OCI-LY7 (cell line): ENCODE measurements around the gene IPCEF1. TPM values are rescaled to one million over a fixed set of nuclear protein-coding genes. Genes with fewer than 3 reads are reported as not detected.

Experiments
- BruUV-seq: library from RNA; stranded (reverse); fragments of 400-500 nt; replicated peaks from 2 replicates; lab custom pipeline; 2021; lab: Mats Ljungman, UMichigan
- CTCF ChIA-PET: fragments of 300-600 bp; sonication (Branson Sonifier 250); formaldehyde crosslinking; loops from one replicate; lab custom pipeline; 2022; ENCODE audit warnings: antibody characterized with exemption; ENCODE audit not compliant: unreplicated experiment; lab: Charles Lee
- POLR2A ChIA-PET: fragments of 300-600 bp; sonication (Branson Sonifier 250); formaldehyde crosslinking; loops from one replicate; lab custom pipeline; 2022; ENCODE audit warnings: antibody characterized with exemption; lab: Charles Lee
- DNase-seq: peaks from one replicate; pipeline ENCODE4 v3.0.0-alpha.2; 2015; ENCODE audit warnings: low spot score
- H2AFZ ChIP-seq: fragments of 200-600 bp; sonication (generic), shearing (Covaris generic); 2 replicates; pipeline ENCODE4 v1.6.1; 2014; ENCODE audit warnings: mild to moderate bottlenecking, antibody characterized with exemption, low read length, moderate library complexity
- H3K27ac ChIP-seq: fragments of 200-600 bp; sonication (generic); 2 replicates; pipeline ENCODE4 v1.5.1; 2014; ENCODE audit warnings: mixed run types, low read depth, mild to moderate bottlenecking, moderate library complexity, low read length, inconsistent platforms; ENCODE audit not compliant: poor library complexity, severe bottlenecking
- H3K36me3 ChIP-seq: fragments of 200-600 bp; sonication (generic); 2 replicates; pipeline ENCODE4 v1.6.1; 2014; ENCODE audit warnings: mild to moderate bottlenecking, antibody characterized with exemption, low read length, moderate library complexity, mixed read lengths; ENCODE audit not compliant: insufficient read depth
- H3K4me1 ChIP-seq: fragments of 200-600 bp; sonication (generic); 2 replicates; pipeline ENCODE4 v1.5.1; 2014; ENCODE audit warnings: mild to moderate bottlenecking, low read length; ENCODE audit not compliant: insufficient read depth, poor library complexity, severe bottlenecking
- H3K4me2 ChIP-seq: fragments of 200-600 bp; sonication (generic); 2 replicates; pipeline ENCODE4 v1.6.1; 2014; ENCODE audit warnings: mild to moderate bottlenecking, low read length
- H3K4me3 ChIP-seq: fragments of 200-600 bp; sonication (generic); 2 replicates; pipeline ENCODE4 v1.5.1; 2014; ENCODE audit warnings: mild to moderate bottlenecking, low read depth, low read length; ENCODE audit not compliant: poor library complexity, severe bottlenecking
- H3K79me2 ChIP-seq: fragments of 200-600 bp; sonication (generic); 2 replicates; pipeline ENCODE4 v1.6.1; 2016; ENCODE audit warnings: low read depth, mild to moderate bottlenecking, low read length, moderate library complexity, mixed read lengths; ENCODE audit not compliant: insufficient read depth
- H3K9me2 ChIP-seq: fragments of 200-600 bp; sonication (generic); 2 replicates; pipeline ENCODE4 v1.6.1; 2016; ENCODE audit warnings: mild to moderate bottlenecking, low read length, mixed read lengths; ENCODE audit not compliant: insufficient read depth
- H3K9me3 ChIP-seq: fragments of 200-600 bp; sonication (generic); 2 replicates; pipeline ENCODE4 v1.6.1; 2014; ENCODE audit warnings: mild to moderate bottlenecking, mixed run types, low read length, mixed read lengths
- H4K20me1 ChIP-seq: fragments of 200-600 bp; sonication (generic); 2 replicates; pipeline ENCODE4 v1.6.1; 2014; ENCODE audit warnings: mild to moderate bottlenecking, antibody characterized with exemption, low read length, moderate library complexity, mixed read lengths; ENCODE audit not compliant: insufficient read depth
- EZH2phosphoT487 ChIP-seq: fragments of 200-600 bp; sonication (generic); IDR thresholded peaks from 2 replicates; pipeline ENCODE4 v1.6.1; 2018; ENCODE audit warnings: low read depth, borderline replicate concordance, mild to moderate bottlenecking, mixed run types, antibody characterized with exemption, low read length, moderate library complexity, mixed read lengths
- intact Hi-C: fragments of 100-400 bp; cut with micrococcal nuclease; formaldehyde crosslinking; loops from one replicate; pipeline ENCODE4 v1.10.0; 2022; ENCODE audit not compliant: unreplicated experiment
- total RNA-seq, 2 experiments: library from RNA; depleted of rRNA in 1 of 2; stranded (reverse); fragments of >200 nt in 1 of 2; shearing (Covaris generic) in 1 of 2; gene quantifications; 2 replicates each; pipeline ENCODE4 v1.2.3, GENCODE V29; 2014 to 2022
- TF ChIP-seq, protein P1 (sequence below): fragments of 200-600 bp; sonication (generic); conservative IDR thresholded peaks from 2 replicates; pipeline ENCODE4 v1.5.1; 2014; ENCODE audit warnings: mild to moderate bottlenecking, antibody characterized with exemption, low read length, moderate library complexity, mixed read lengths

Gene IPCEF1
- total RNA-seq, 2 experiments from 2014 or later, result not detected

- ChIA-PET CTCF (no interaction called here), POLR2A (no interaction called here)
- H4K20me1 ChIP-seq, result no peaks in the 10 kb centered on the region
- no peaks in the 10 kb centered on the region for H3K9me3 ChIP-seq
- TF ChIP-seq EZH2phosphoT487, result no peak
- TF ChIP-seq, protein P1, sequence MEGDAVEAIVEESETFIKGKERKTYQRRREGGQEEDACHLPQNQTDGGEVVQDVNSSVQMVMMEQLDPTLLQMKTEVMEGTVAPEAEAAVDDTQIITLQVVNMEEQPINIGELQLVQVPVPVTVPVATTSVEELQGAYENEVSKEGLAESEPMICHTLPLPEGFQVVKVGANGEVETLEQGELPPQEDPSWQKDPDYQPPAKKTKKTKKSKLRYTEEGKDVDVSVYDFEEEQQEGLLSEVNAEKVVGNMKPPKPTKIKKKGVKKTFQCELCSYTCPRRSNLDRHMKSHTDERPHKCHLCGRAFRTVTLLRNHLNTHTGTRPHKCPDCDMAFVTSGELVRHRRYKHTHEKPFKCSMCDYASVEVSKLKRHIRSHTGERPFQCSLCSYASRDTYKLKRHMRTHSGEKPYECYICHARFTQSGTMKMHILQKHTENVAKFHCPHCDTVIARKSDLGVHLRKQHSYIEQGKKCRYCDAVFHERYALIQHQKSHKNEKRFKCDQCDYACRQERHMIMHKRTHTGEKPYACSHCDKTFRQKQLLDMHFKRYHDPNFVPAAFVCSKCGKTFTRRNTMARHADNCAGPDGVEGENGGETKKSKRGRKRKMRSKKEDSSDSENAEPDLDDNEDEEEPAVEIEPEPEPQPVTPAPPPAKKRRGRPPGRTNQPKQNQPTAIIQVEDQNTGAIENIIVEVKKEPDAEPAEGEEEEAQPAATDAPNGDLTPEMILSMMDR, result no peak
- no peak overlapping the region for H3K4me3 ChIP-seq
- BruUV-seq, result no TSS peak
- H3K4me1 ChIP-seq, result peaks cover 13% of the 10 kb centered on the region
- no peaks in the 10 kb centered on the region for H3K79me2 ChIP-seq
- DNase-seq, result no peak
- intact Hi-C loops, result no loop called here
- H3K4me2 ChIP-seq, result no peak overlapping the region
- H3K27ac ChIP-seq, result no peak overlapping the region
- no peaks in the 10 kb centered on the region for H3K9me2 ChIP-seq
- H2AFZ ChIP-seq, result no peak overlapping the region
- no peaks in the 10 kb centered on the region for H3K36me3 ChIP-seq
Observed at GRCh38 chr6:154297210-154297609, 59.4 kb downstream of the IPCEF1 start.

DNA sequence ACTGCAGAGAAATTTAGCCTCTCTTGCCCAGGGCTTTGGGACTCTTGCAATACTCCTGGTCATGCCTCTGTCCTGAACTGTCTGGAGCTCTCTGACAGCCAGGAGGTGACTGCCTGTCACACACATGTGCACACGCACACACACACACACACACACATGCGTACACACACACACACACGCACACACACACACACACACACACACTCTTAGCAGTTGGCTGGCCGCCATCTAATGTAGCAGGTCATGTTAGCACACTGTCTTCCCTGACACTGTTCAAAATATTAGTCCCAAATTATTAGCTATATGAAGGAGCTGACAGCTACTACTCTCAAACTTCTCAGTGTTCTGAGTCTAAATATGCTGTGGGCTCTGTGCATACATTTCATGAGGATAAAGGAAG, 60.9 kb downstream of the IPCEF1 start:
- Histone ChIP-seq H3K9me2 (no peaks in the 10 kb centered on the region), H4K20me1 (no peaks in the 10 kb centered on the region), H2AFZ (no peak overlapping the region)

DNA sequence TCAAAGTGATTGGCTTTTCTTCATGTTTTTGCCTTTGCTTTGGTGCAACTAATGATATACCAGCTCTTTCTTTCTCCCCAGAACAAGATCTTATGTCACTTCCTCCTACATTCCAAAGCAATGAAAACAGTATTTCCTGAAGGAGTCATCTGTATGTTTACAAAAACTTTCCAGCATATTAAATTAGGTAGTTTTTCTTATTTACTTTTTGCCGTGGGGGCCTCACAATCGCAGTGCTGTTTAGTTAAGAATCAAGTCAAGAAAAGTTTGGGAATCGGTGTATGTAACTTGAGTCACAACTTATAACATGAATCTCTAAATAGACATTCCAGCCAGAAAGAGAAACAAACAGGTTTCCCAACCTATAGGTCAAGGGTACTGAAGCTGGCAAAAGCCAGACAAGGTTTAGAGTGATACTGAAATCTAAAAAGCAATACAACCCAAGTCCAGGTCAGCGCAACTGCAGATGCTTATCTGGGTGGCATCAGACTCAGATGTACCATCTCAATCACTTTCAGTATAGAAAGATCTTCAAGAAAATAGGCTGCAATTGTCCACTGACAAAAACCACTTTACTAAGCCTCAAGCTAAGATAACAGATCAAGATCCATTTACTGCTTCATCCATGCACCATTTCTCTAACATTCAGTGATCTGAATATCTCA, 63.6 kb downstream of the IPCEF1 start:
- intact Hi-C loops, result no loop called here
- BruUV-seq, result no TSS peak
- DNase-seq, result no peak
- no peak overlapping the region for H2AFZ ChIP-seq
- TF ChIP-seq, protein P1, result no peak
- TF ChIP-seq EZH2phosphoT487, result no peak
- H3K4me1 ChIP-seq, result no peaks in the 10 kb centered on the region
- no peaks in the 10 kb centered on the region for H3K9me3 ChIP-seq
- H3K4me2 ChIP-seq, result no peak overlapping the region
- H3K36me3 ChIP-seq, result no peaks in the 10 kb centered on the region
- H3K79me2 ChIP-seq, result no peaks in the 10 kb centered on the region
- CTCF ChIA-PET, result no interaction called here
- POLR2A ChIA-PET, result no interaction called here
- no peaks in the 10 kb centered on the region for H4K20me1 ChIP-seq
- H3K27ac ChIP-seq, result no peak overlapping the region
- no peaks in the 10 kb centered on the region for H3K9me2 ChIP-seq
- H3K4me3 ChIP-seq, result no peak overlapping the region

More for the DNA sequence above, 60.9 kb downstream of the IPCEF1 start:
- POLR2A ChIA-PET, result interaction anchor here (0.7 kb wide), 1 partner anchor 51 kb away, joined by 3 read pairs; no protein-coding TSS in a partner anchor
- DNase-seq, result no peak
- Histone ChIP-seq H3K4me2 (no peak overlapping the region), H3K4me1 (no peaks in the 10 kb centered on the region), H3K79me2 (no peaks in the 10 kb centered on the region), H3K4me3 (no peak overlapping the region), H3K36me3 (no peaks in the 10 kb centered on the region), H3K9me3 (no peaks in the 10 kb centered on the region), H3K27ac (no peak overlapping the region)
- CTCF ChIA-PET, result no interaction called here
- no TSS peak for BruUV-seq
- intact Hi-C loops, result no loop called here
- TF ChIP-seq, protein P1, result no peak
- TF ChIP-seq EZH2phosphoT487, result no peak
